ENCODE data around the gene IFIT1.
A peak's percentile ranks its signal among the peaks of the same experiment; 100 is the strongest.

The IFIT1 gene

GRCh38 chr10:89379103-89379502, 13.3 kb upstream of the IFIT1 start:
- Mint-ChIP-seq H3K36me3 (ENCODE audit: low read depth) (no peaks in the 10 kb centered on the region), H3K27me3 (ENCODE audit: low read depth) (no peaks in the 10 kb centered on the region), H3K9me3 (no peaks in the 10 kb centered on the region), H3K27ac (no peak overlapping the region), H3K4me1 (peaks cover 12% of the 10 kb centered on the region), H3K4me3 (no peak overlapping the region)
- TF ChIP-seq, protein P1, sequence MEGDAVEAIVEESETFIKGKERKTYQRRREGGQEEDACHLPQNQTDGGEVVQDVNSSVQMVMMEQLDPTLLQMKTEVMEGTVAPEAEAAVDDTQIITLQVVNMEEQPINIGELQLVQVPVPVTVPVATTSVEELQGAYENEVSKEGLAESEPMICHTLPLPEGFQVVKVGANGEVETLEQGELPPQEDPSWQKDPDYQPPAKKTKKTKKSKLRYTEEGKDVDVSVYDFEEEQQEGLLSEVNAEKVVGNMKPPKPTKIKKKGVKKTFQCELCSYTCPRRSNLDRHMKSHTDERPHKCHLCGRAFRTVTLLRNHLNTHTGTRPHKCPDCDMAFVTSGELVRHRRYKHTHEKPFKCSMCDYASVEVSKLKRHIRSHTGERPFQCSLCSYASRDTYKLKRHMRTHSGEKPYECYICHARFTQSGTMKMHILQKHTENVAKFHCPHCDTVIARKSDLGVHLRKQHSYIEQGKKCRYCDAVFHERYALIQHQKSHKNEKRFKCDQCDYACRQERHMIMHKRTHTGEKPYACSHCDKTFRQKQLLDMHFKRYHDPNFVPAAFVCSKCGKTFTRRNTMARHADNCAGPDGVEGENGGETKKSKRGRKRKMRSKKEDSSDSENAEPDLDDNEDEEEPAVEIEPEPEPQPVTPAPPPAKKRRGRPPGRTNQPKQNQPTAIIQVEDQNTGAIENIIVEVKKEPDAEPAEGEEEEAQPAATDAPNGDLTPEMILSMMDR (IDR thresholded peaks at IDR 0.05; ENCODE audit: unreplicated experiment in 3 of 3), result no peak

- TF ChIP-seq, protein P1 (IDR thresholded peaks at IDR 0.05; ENCODE audit: unreplicated experiment in 3 of 3), result no peak
- Mint-ChIP-seq H3K36me3 (ENCODE audit: low read depth) (no peaks in the 10 kb centered on the region), H3K4me1 (peaks cover 5% of the 10 kb centered on the region), H3K27me3 (ENCODE audit: low read depth) (no peaks in the 10 kb centered on the region), H3K4me3 (no peak overlapping the region), H3K9me3 (no peaks in the 10 kb centered on the region), H3K27ac (no peak overlapping the region)
Observed at GRCh38 chr10:89382757-89383156, 9.7 kb upstream of the IFIT1 start.

DNA sequence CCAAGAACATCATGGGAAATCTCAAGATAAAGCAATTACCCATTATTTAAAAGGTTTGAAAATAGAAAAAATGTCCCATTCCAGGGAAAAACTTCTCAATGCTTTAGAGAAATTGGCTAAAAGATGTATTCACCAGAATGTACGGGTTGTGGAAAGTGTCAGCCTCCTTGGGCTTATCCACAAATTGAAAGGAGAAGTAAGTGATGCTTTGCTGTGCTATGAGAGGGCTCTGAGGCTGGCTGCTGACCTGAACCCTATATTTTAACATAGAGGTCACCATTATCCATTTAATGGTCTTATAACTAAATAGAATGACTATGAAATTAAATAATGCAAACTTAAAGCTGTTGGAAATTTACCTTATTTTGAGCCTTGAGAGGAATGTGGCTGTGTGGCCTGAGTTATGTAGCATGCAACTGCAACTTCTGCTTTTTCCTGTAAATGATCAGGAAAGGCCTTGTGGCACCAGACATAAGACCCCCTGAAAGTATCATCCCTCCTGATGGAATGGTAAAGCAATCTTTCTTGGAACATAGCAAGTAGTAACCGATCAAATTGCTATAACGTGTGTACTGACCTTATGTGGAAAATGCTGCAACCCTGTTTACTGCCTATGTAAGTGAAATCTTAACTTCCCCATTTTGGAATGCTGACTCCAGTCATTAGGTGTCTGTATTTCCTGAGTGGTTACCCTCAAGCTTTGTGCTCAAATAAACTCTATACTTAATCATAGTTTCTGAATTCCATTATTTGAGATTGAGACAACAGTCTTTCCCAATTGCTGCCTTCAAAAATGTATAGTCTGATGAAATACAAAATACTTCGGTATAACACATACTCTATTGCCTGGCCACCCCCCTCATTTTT, 7.7 kb upstream of the IFIT1 start:
- no peaks in the 10 kb centered on the region for H3K27me3 Mint-ChIP-seq (ENCODE audit: low read depth)
- H3K4me3 Mint-ChIP-seq, result no peak overlapping the region
- TF ChIP-seq, protein P1 (IDR thresholded peaks at IDR 0.05; ENCODE audit: unreplicated experiment in 3 of 3), result no peak
- no peaks in the 10 kb centered on the region for H3K36me3 Mint-ChIP-seq (ENCODE audit: low read depth)
- no peaks in the 10 kb centered on the region for H3K4me1 Mint-ChIP-seq
- H3K27ac Mint-ChIP-seq, result no peak overlapping the region
- no peaks in the 10 kb centered on the region for H3K9me3 Mint-ChIP-seq

- Mint-ChIP-seq H3K36me3 (ENCODE audit: low read depth) (no peaks in the 10 kb centered on the region), H3K4me1 (peaks cover 23% of the 10 kb centered on the region), H3K4me3 (no peak overlapping the region), H3K27me3 (ENCODE audit: low read depth) (no peaks in the 10 kb centered on the region), H3K27ac (no peak overlapping the region), H3K9me3 (no peaks in the 10 kb centered on the region)
- TF ChIP-seq, protein P1 (IDR thresholded peaks at IDR 0.05; ENCODE audit: unreplicated experiment in 3 of 3), result no peak
Observed at GRCh38 chr10:89388806-89389205, 3.6 kb upstream of the IFIT1 start.

GRCh38 chr10:89389254-89389653, 3.2 kb upstream of the IFIT1 start:
- TF ChIP-seq, protein P1 (IDR thresholded peaks at IDR 0.05; ENCODE audit: unreplicated experiment in 3 of 3), result peak; percentile 46 to 53 (median 51)
- no peak overlapping the region for H3K4me3 Mint-ChIP-seq
- no peaks in the 10 kb centered on the region for H3K36me3 Mint-ChIP-seq (ENCODE audit: low read depth)

More at GRCh38 chr10:89389254-89389653, 3.2 kb upstream of the IFIT1 start:
- no peak overlapping the region for H3K27ac Mint-ChIP-seq
- no peaks in the 10 kb centered on the region for H3K9me3 Mint-ChIP-seq
- peaks cover 23% of the 10 kb centered on the region for H3K4me1 Mint-ChIP-seq
- H3K27me3 Mint-ChIP-seq (ENCODE audit: low read depth), result no peaks in the 10 kb centered on the region

Data from nephron (organoid).